GM18507 (cell line): ENCODE measurements around the gene PTPRJ.
"Not testable (repeated sequence)": the region's sequence is repeated elsewhere in the genome, so short reads cannot be mapped to it uniquely, and the experiment has no call there.

Source experiments
- DNase-seq: peaks from one replicate; pipeline ENCODE4 v3.0.0; 2011; ENCODE audit warnings: low read depth; ENCODE audit not compliant: insufficient read length; ENCODE audit errors: extremely low spot score
- FAIRE-seq: peaks from 2 replicates; lab custom pipeline; 2011; peaks lifted over from hg19 to GRCh38; lab: Jason Lieb, UNC

PTPRJ gene

DNA sequence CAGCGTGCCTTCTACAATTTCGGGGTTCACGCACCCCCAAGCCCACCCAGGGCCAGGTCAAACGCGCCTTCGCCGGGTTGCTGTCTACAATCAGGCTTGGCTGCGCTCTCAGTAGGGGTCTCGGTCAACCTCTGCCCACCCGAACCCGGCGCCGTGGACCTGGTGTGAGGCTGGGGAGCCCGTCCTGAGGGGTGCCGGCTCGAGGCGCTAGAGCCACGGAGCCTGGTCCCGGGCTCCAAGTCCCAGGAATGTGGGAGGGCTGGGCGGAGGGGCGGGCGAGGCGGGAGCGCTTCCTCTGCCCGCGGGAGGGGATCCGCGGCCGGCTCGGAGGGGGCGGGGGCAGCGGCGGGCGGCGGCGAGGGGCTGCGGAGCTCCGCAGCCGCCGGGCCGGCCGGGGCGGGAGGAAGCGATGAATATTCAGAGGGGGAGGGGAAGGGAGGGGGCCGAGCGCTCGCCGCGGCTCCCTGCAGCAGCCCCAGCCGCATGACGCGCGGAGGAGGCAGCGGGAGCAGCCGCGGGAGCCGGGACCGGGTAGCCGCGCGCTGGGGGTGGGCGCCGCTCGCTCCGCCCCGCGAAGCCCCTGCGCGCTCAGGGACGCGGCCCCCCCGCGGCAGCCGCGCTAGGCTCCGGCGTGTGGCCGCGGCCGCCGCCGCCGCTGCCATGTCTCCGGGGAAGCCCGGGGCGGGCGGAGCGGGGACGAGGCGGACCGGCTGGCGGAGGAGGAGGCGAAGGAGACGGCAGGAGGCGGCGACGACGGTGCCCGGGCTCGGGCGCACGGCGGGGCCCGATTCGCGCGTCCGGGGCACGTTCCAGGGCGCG lies at the start of gene PTPRJ:
Gene PTPRJ (plus strand): TSS at position 472 of the 819 bp plus-strand sequence. CDS start 354 bp downstream, outside the sequence.
- DNase-seq (no peak), FAIRE-seq (no peak)

DNA sequence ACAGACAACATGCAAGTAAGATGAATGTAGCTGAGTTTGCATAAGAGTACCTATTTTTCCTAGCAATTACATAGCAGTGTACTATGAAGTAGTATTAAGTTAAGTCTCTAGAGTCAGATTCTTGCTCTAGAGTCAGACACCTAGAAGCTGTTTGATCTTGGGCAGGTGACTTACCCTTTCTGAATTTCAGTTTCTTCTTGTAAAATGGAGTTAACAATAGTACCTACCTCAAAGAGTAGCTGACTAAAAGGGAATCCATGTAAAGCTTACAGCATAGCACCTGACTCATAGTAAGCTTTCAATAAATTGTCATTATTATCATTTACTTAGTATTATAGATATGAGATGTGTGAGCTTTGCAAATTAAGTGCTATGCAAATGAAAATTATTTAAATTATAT lies 47.8 kb upstream of the PTPRJ start:
- no peak for DNase-seq
- no peak for FAIRE-seq

DNA sequence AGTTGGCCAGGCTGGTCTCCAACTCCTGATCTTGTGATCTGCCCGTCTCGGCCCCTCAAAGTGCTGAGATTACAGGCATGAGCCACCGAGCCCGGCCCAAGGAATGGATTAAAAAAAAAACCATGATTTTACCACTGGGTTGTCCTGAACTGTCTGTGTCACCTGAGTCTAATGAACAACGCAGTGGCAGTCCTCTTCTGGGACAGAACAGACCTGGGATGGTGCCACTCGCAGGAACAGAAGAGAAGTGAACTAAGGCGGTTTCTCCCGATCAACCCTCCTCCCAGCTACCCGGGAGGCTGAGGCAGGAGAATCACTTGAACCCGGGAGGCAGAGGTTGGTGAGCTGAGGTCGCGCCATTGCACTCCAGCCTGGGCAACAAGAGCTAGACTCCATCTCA lies 46.6 kb upstream of the PTPRJ start:
- not testable (repeated sequence) for DNase-seq, FAIRE-seq

DNA sequence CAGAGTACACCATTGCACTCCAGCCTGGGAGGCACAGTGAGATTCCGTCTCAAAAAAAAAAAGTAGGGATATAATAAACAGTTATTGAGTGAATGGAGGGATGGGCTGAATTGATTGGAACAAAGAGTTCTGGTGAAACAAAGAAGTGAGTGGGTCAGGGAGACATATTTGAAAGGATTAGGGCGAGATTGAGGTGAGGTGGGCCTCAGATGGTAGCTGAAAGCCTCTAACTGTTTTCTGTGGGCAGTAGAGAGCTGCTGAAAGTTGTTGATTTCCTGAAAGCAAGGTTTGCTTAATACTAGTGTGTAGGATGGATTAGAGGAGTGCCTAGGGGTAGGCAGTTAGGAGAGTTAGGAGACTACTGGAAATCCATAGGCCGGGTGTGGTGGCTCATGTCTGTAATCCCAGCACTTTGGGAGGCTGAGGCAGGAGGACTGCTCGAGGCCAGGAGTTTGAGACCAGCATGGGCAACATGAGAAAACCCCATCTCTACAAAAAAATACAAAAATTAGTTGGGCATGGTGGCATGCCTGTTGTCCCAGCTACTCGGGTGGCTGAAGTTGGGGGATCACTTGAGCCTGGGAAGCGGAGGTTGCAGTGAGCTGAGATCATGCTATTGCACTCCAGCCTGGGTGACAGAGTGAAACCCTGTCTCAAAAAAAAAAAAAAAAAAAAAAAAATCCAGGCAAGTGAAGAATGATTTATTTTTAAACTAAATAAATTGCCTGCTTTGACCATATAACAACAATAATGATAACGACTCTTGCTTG lies 41.4 kb upstream of the PTPRJ start:
- DNase-seq (no peak), FAIRE-seq (no peak)

DNA sequence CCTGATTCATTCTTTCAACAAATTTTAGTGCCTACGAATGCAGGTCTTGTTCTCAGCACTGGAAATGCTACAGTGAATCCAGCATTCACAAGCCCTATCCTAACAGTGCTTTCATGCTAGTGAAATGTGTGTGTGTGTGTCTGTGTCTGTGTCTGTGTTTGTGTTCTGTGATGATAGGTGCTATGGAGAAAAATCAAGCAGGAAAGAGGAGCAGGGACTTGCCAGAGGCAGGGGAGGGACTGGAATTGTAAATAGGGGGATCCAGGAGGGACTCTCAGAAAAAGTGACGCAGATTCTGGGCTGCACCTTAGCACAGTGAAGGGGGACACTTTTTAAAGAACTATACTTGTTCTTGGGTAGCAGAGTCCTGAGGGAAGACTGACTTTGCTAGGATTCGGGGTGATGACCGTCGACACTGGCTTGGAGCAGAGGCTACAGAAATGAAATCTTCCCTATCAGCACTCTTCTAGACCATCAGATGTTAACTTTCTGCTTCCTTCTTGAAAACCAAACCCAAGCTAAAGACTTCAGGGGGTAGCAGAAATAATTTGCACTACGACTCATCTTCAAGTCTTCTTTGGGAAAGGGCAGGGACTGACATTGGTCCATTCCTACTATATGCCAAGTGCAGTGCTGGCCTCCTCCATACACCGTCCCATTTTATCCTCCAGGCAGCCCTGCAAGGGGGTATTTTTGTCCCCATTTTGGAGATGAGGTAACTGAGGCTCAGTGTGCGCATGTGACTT lies 39.3 kb upstream of the PTPRJ start:
- FAIRE-seq (no peak), DNase-seq (no peak)

DNA sequence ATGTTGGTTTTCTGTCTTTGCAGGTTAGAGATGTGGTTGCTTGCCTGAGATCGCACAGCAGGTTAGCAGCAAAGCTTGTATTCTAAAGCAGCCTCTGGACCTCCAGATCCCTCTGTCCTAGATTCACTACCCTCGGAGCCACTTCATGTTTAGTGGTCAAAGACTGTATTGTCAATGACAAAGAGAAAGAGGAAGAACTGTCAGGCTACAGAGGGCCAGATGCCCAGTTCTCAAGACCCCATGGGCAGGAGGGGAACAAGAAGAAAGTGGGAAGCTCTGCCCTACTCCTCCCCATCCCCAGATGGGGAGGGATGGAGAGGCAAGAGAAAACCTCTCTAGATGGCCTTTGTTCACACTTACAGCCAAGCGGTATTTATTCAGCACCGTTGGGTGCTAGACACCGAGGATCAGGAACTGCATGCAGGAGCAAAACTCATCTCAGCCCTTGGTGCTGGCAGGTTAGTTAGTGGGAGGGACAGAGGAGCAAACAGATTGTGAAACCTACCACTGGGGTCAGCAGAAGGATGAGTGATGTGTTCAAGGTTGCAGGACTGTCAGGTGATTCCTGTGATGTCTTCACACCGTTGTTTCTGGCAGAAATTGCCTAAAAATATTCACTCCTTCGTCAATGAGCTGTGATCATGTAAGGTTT lies 38.3 kb upstream of the PTPRJ start:
- FAIRE-seq (no peak), DNase-seq (no peak)

DNA sequence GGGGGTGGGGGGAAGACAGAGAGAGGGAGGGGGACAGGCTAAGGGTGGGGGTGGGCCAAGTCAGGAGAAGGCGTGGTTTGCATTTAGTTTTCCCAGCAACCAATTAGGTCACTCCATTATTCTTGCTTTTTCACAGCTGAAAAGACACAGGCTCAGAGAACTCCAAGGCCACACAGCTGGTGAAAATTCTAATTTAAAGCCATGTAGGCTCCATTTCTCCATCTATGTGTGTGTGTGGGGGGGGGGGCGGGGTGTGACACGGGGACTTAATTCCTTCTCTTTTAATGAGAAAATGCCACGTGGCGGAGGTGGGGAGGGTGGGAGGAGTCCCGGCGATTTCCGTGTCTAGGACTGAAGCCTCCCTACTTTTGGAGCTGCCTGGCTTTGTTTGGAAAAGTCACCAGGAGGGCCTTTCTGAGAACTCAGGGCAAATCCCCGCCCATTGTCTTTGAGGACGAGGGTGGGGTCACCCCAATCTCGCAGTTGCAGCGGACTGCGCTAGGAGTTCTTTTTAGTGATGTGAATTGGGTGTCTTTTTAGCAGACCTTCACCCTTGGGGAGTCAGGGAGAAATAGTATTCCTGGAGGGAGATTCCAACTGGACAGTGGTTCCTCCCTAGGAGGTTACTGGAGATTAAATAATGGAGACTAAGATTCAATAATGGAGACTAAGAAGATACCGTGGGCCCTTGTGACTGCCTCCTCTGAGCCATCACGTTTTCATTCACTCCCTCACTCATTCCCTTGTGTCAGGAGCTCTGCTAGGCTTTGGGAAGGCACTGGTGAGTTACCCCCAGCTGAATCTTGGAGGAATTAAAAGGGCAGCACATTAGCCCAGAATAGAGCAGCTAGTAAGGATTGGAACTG lies 36.4 kb upstream of the PTPRJ start:
- FAIRE-seq = no peak

DNA sequence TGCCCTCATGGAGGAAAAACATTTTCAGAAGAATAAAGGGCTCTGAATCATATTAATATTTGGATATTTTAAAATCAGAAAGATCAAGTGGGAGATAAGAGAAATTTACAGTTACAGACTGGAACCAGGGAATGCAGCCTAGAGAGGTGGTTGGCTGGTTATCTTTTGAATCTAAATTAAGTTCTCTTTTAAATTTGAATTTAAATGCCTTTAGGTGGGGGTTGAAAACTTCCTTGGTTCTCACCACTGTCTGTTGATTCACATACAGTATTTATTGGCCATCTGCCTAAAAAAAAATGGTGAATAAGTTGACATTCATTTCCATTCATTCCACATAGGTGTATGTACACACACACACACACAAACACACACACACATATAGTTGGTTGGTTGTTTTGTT lies 35.7 kb upstream of the PTPRJ start:
- DNase-seq = no peak
- no peak for FAIRE-seq

More for the DNA sequence above, 36.4 kb upstream of the PTPRJ start:
- no peak for DNase-seq

DNA sequence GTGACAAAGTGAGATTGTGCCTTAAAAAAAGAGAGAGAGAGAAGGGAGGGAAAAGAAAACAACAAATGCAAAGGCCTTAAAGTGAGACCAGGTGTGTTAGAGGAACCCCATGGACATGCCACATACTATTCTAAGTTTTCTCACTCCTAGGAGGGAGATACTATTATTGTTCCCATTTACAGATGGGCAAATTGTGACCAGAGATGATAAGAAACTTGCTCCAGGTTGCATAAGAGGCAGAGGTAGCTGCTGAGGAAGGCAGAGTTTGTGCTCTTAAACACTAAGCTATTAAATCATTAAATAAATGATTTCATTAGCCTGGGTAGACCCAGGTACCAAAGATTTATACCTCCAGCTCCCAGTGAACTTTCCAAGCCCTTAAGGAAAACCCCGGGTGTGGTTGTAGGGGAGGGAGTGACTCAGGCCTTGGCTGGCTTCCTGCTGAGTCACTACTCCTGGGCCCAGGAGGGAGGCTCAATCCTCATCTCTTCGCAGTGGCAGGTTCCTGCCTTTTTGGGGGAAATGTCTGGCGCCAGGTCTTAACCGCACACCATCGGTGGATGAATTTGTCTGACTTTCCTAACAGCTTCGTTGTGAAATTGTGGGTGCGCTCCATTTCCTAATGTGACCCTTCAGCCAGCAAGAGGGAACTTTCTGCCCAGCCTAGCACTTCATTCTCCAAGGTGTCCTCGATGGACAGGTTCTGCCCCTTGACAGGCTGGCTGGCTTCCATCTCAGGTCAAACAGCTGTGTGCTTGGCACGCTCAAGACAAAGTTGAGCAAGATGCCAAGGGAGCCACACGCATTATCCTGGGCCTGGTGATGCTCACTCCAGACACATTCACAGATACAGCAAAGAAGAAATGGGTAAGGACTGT lies 33.4 kb upstream of the PTPRJ start:
- DNase-seq (no peak), FAIRE-seq (no peak)

DNA sequence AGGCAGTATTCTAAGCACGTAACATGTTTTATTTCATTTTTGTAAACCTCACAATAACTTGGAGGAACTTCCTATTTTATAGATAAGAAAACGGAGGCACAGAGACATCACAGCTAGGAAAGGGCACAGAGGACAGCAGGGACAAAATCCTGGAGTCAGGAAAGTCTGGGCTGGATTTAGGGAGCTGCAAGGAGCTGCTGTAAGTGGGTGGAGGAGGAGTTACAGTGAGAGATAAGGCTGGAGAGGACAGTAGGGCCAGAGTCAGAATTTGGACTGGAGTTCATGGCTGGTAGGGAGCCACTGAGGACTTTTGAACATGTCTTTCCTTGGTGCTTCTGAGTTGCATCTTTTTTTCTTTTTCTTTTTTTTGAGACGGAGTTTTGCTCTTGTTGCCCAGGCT lies 32.2 kb upstream of the PTPRJ start:
- FAIRE-seq (no peak), DNase-seq (no peak)

DNA sequence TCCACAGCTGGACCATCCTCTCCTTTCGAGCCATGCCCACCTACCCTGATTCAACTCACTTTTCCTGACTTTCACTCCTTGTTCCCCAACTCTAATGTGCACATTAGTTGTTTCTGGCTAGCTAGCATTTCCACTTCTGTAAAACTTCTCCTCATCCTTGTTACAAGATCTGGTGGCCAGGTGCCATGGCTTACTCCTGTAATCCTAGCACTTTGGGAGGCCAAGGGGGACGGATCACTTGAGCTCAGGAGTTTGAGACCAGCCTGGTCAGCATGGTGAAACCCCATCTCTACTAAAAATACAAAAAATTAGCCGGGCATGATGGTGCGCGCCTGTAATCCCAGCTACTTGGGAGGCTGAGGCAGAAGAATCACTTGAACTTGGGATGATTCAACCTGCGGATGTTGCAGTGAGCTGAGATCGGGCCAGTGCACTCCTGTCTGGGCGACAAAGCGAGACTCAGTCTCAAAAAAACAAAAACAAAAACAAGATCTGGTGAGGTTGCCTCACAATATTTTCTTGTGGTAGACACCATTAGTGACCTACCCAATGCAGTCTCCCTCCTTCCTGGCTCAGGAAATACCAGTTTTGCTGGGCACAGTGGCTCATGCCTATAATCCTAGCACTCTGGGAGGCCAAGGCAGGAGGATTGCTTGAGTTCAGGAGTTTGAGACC lies 31.2 kb upstream of the PTPRJ start:
- not testable (repeated sequence) for FAIRE-seq, DNase-seq

DNA sequence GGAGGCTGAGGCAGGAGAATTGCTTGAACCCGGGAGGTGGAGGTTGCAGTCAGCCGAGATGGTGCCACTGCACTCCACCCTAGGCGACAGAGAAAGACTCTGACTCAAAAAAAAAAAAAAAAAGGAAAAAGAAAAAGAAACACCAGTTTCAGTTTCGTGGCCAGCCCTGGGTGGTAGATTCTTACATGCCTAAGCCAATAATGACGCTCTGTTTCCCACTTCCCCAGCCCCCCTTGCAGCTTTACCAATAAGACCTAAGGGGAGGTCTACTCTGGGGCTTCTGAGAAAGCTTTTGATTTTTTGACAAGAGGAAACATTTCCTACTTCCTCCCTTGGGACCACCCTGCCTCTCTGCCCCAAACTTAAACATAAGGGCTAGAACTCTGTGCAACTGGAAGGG lies 30.0 kb upstream of the PTPRJ start:
- no peak for FAIRE-seq
- DNase-seq = no peak

DNA sequence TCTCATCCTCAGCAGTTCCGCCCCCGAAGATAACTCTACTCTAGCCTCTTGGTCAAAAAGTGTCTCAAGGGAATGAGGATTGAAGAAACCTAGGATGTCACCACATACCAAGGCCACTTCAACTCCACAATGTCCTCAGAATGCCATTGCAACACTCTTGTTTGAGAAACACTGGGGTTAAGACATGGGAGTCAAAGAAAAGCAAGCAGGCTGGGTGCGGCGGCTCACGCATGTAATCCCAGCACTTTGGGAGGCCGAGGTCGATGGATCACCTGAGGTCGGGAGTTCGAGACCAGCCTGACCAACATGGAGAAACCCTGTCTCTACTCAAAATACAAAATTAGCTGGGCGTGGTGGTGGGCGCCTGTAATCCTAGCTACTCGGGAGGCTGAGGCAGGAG lies 28.9 kb upstream of the PTPRJ start:
- not testable (repeated sequence) for FAIRE-seq, DNase-seq

DNA sequence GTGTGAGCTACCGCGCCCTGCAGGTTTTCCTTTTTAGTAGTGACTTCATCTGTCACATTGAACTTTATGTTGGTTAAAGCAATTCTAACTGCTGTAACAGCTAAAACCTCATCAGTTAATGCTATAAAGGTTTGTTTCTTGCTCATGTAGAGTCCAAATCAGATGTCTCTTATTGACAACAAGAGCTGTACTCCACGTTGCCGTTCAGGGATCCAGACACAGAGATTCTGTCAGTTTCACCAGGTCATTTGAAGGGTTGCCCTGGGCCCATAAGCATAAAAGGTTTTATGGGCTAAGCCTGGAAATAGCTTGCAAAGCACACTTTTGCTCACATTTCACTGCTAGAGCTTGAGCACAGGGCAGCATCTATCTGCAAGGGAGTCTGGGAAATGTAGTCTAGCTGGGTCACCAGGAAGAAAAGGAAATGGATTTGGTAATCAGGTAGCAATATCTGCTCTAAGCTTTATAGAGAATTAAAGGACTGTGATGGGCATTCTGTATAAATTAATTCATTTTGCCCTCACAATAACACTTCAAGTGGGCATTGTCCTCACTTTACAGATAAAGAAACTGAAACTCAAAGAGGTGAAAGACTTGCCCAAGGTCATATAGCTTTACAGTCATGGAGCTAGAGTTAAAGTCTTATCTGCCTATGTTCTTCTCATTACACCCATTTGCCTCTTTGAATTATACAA lies 25.2 kb upstream of the PTPRJ start:
- DNase-seq (no peak), FAIRE-seq (no peak)

DNA sequence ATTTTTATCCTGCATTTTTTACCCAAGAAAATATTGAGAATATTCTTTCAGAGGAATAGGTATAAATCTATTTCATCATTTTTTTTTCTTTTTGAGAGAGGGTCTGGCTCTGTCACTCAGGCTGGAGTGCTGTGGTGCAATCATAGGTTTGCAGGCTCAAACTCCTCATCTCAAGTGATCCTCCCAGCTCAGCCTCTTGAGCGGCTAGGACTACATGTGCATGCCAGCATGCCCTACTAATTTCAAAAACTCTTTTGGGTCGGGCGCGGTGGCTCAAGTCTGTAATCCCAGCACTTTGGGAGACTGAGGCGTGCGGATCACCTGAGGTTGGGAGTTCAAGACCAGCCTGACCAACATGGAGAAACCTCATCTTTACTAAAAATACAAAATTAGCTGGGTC lies 20.3 kb upstream of the PTPRJ start:
- FAIRE-seq = no peak
- DNase-seq = no peak

DNA sequence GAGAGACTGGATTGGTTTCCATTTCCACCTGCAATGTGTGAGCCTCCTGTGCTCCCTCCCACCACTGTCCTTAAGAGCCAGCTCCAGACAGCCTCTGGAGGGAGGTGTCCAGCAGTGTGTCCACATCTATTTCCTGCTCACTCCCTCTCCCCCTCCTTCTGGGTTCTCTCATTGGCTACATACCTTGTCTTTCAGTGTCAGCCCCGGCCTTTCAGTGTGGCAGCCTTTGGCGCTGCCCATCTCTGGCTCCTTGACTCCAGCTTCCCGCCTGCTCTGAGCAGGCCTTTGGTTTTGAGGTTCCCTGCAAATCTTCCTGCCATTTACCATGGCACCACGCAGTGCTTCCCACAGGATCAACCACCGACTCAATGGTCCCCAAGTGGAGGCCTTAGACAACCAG lies 19.0 kb upstream of the PTPRJ start:
- FAIRE-seq (no peak), DNase-seq (no peak)

DNA sequence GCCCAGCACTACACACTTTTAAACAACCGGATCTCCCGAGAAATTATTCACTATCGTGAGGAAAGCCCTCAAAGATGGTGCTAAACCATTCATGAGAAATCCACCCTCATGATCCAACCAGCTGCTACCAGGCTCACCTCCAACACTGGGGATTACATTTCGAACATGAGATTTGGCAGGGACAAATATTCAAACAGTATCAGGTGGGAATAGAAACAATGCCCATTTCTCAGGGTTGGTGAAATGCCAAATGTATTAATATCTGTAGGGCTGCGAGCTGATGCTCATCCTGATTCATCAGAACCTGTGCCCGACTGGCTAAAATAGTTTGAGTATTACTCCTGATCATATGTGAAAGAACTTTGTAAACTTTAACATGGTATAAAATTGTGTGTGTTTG lies 15.8 kb upstream of the PTPRJ start:
- FAIRE-seq (no peak), DNase-seq (no peak)
